ENCODE measurements around the gene CSF2RB. TPM values are rescaled to one million over a fixed set of nuclear protein-coding genes. Genes with fewer than 3 reads are reported as not detected.

Gene CSF2RB
- total and polyA plus RNA-seq, 2 donors (not counting 3 experiments of a cell fraction or from before 2014, with no cell fraction given): 20.6 to 68.2 TPM

- intact Hi-C loops (cut with micrococcal nuclease) (loop anchor here (2.0 kb wide), 2 partner anchors 41 to 173 kb away; partner anchors contain the start of gene CSF2RB), dilution Hi-C loops (cut with MboI; ENCODE audit: extremely low pct_ligation_motif_present, low sequenced_read_pairs) (no loop called here)
- DNase-seq (ENCODE audit: low read depth, low spot score): no peak
- CTCF ChIA-PET: interaction anchor here (0.8 to 2.2 kb wide), 4 partner anchors 10 to 106 kb away, joined by 3 to 12 read pairs (median 4); no protein-coding TSS in a partner anchor
- Histone ChIP-seq H3K27ac (ENCODE audit: insufficient read depth, low read depth, low read length) (no peak overlapping the region), H3K79me2 (ENCODE audit: control insufficient read depth, insufficient read depth, low read length) (no peaks in the 10 kb centered on the region), H4K20me1 (replicated peaks; ENCODE audit: control insufficient read depth, extremely low read depth, insufficient read depth, low read length) (no peaks in the 10 kb centered on the region), H3K4me3 (replicated peaks in 1 of 3; ENCODE audit: insufficient read depth in 1 of 3, low read depth in 1 of 3, low read length in 3 of 3) (no peak overlapping the region), H3K4me2 (ENCODE audit: insufficient read depth, low read length) (no peak overlapping the region), H2AFZ (ENCODE audit: low read depth, low read length) (no peak overlapping the region), H3K4me1 (ENCODE audit: control insufficient read depth, extremely low read depth, insufficient read depth, low read length) (peaks cover 18% of the 10 kb centered on the region), H3K9me1 (replicated peaks; ENCODE audit: control insufficient read depth, extremely low read depth, insufficient read depth, low read length) (no peaks in the 10 kb centered on the region), H3K9ac (replicated peaks; ENCODE audit: extremely low read depth, insufficient read depth, low read length) (no peak overlapping the region), H3K36me3 (ENCODE audit: control insufficient read depth in 2 of 2, extremely low read depth in 1 of 2, insufficient read depth in 2 of 2, low read length in 2 of 2) (no peaks in the 10 kb centered on the region), H3K9me3 (replicated peaks; ENCODE audit: control insufficient read depth, insufficient read depth, low read length) (no peaks in the 10 kb centered on the region), H3K27me3 (ENCODE audit: control insufficient read depth in 2 of 2, insufficient read depth in 2 of 2, low read length in 2 of 2) (peaks cover 0 to 2% of the 10 kb centered on the region in 2 experiments)
- FAIRE-seq: no peak
- TF ChIP-seq EZH2 (IDR thresholded peaks at IDR 0.05; ENCODE audit: borderline replicate concordance, low read depth, low read length, severe bottlenecking): no peak
- no peak for TF ChIP-seq FOS (IDR thresholded peaks at IDR 0.05; ENCODE audit: borderline replicate concordance, insufficient read depth, low read length)
- no peak for TF ChIP-seq JUN (IDR thresholded peaks at IDR 0.05; ENCODE audit: borderline replicate concordance, insufficient read depth, insufficient read length, low read depth)
- TF ChIP-seq POLR2AphosphoS5 (IDR thresholded peaks at IDR 0.05; ENCODE audit: insufficient read depth, low read depth, low read length): no peak
- no peak for TF ChIP-seq POLR2A (IDR thresholded peaks at IDR 0.05; ENCODE audit: low read depth, low read length)
- TF ChIP-seq MYC (IDR thresholded peaks at IDR 0.05; ENCODE audit: low read depth, low read length): no peak
- no peak for TF ChIP-seq GATA2 (IDR thresholded peaks at IDR 0.05; ENCODE audit: insufficient read depth, insufficient read length, low read depth, low read length)
- TF ChIP-seq MAX (IDR thresholded peaks at IDR 0.05; ENCODE audit: insufficient read depth, insufficient read length): no peak
- TF ChIP-seq CTCF (IDR thresholded peaks at IDR 0.05; ENCODE audit: extremely low read depth in 1 of 2, insufficient read depth in 1 of 2, low read depth in 1 of 2, low read length in 2 of 2): no peak
- no TSS peak for BruUV-seq (replicated peaks)
- POLR2A ChIA-PET: no interaction called here
These were observed 41.8 kb upstream of the CSF2RB start for GRCh38 chr22:36871669-36872081.
